GM18505 (cell line): Measurements from ENCODE around the gene SLMAP.
"Not testable (repeated sequence)": the region's sequence is repeated elsewhere in the genome, so short reads cannot be mapped to it uniquely, and the experiment has no call there.

Experiments used
- ATAC-seq: cut with Tn5 transposase; IDR thresholded peaks from one replicate; pipeline ENCODE4 v1.9.1; 2021; ENCODE audit not compliant: unreplicated experiment
- POLR2A ChIP-seq: IDR thresholded peaks from 4 replicates; pipeline ENCODE4 v1.6.1; 2011; ENCODE audit warnings: borderline replicate concordance; ENCODE audit not compliant: insufficient read depth, insufficient read length; ENCODE audit errors: extremely low read depth

The SLMAP gene

DNA sequence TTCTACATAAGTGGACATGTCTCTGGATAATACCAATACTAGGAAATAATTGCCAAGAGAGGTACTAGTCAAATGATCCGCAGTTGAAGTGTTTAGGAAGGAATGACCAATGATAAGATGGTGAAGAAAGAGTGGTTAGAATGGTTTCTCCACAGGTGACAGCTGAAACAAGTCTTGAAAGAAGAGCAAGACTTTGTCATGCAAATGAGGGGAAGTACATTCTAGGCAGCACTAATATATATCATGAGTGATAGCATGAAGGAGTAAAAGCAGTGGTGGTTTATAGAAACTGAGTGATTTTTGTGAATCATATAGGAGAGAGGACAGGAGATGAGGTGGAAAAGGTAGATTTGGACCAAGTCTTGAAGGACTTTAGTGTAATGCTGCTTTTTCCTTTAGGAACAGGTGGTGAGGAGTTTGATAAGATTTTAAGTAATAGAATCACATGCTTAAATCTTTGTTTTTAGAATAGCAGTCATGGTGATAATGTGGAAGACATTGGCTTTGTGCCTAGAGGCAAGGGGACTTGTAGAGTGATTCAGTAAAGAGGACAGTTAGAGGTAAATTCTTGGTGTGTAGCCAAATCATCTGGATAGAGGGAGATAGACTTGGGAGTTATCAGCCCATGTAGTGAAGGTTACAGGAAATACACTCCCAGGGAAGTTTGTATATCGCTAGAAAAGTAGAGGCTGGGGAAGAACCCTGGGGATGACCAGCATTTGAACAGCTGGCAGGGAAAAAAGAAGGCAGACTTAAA, 31.9 kb downstream of the SLMAP start:
- ATAC-seq = peak; percentile 83
- no peak for TF ChIP-seq POLR2A

DNA sequence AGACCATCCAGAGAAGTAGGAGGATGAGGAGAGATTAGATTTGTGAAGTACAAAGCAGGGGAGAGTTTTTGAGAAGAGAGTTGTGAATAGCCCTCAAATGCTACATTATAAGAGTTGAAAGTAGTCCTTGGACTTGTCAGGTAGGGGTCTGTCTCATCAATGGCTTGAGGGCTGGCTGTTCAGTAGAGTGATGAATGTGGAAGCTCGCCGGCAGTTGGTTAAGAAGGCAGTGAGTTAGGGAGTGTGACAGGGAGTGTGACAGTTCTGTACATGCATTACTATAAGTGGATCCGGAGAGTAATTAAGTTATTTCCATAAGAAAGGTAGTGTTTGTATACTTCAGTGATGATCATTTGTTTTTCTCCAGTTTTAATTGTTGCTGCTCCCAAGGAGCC, 32.5 kb downstream of the SLMAP start:
- no peak for TF ChIP-seq POLR2A
- ATAC-seq = no peak

DNA sequence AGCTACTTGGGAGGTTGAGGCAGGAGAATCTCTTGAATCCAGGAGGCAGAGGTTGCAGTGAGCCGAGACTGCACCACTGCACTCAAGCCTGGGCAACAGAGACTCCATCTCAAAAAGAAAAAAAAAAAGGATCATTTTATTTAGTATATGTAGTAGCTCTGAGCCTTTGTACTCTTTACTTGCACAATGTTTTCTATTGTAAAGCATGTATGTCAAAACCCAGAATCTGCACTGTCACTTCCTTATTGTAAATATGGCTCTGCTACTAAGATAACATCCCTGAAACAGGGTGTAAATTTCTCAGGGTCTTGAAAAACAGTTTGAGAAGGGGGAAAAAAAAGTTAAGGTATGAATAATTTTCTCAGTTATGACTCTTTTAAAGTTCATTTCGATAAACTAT, 35.1 kb downstream of the SLMAP start:
- ATAC-seq = no peak
- TF ChIP-seq POLR2A = no peak

DNA sequence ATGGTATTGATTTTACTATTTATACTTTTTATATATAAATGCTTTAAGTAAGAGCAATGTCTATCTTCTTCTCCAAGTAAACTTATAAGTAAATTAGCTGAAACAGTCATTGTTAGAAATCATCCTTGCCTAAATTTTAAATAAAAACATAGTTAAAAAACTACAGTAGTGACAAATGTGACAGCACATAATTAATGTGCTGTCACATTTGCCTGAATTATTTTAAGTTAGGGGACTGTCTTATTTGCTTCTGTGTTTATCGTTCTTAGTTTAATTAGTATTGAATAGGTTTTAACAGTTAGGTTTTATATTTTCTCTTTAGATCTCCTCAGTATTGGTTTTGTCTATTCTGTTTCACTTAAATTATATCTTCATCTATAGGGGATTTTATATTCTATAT, 36.1 kb downstream of the SLMAP start:
- ATAC-seq = no peak
- no peak for TF ChIP-seq POLR2A

DNA sequence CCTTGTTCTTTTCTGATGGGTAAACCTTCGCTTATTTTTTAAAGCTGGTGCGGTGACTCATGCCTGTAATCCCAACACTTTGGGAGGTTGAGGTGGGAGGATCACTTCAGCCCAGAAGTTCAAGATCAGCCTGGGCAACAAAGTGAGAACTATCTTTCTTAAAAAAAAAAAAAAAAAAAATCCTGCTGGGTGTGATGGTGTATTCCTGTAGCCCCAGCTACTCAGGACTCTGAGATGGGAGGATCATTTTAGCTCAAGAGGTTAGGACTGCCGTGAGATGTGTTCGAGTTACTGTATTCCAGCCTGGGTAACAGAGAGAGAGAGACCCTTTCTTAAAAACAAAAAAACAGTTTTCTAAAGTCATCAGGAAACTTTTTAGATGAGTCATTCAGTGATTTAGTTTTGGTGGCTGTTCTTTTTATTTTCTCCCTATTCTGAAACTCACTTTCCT, 37.7 kb downstream of the SLMAP start:
- ATAC-seq = no peak
- no peak for TF ChIP-seq POLR2A

DNA sequence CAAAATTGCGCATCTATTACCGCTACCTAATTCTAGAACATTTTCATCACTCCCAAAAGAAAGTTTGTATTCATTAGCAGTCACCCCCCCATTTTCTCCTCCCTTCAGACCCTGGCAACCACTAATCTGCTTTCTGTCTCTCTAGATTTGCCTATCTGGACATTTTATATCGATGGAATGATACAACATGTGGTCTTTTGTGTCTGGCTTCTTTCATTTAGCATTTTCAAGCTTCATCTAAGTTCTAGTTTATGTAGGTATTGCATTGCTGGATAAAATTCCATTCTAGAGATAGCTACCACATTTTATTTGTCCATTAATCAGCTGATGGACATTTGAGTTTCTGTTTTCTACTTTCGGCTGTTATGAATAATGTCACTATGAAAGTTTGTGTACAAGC, 38.4 kb downstream of the SLMAP start:
- no peak for ATAC-seq
- TF ChIP-seq POLR2A = no peak

DNA sequence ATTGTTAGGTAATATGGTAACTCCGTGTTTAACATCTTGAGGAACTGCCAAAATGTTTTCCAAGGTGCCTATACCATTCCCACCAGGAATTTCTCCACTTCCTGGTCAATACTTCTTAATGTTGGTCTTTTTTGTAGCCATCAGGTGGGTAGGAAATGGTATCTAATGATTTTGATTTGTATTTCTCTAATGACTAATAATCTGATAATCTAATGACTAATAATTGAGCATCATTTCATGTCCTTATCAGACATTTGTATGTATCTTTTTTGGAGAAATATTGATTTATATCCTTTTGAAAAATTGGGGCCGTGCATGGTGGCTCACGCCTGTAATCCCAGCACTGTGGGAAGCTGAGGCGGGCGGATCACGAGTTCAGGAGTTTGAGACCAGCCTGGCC, 38.8 kb downstream of the SLMAP start:
- no peak for ATAC-seq
- TF ChIP-seq POLR2A = no peak

DNA sequence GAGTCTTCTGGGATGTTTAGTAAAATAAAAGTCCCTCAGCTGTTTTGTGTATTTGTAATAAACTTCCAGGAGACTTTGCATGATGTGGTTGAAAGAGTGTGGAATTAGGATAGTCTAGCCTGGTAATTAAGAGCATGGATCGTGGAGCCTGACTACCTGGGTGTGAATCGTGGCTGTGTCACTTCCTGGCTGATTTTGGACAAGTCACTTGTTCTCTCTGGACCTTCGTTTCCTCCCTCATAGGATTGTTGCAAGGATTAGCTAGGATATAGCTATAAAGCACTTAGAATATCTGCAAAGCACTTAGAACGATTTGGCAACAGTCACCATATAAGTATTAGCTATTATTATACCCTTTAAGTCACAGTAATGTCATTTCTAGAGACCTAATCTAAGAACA, 40.2 kb downstream of the SLMAP start:
- no peak for ATAC-seq
- TF ChIP-seq POLR2A = no peak

DNA sequence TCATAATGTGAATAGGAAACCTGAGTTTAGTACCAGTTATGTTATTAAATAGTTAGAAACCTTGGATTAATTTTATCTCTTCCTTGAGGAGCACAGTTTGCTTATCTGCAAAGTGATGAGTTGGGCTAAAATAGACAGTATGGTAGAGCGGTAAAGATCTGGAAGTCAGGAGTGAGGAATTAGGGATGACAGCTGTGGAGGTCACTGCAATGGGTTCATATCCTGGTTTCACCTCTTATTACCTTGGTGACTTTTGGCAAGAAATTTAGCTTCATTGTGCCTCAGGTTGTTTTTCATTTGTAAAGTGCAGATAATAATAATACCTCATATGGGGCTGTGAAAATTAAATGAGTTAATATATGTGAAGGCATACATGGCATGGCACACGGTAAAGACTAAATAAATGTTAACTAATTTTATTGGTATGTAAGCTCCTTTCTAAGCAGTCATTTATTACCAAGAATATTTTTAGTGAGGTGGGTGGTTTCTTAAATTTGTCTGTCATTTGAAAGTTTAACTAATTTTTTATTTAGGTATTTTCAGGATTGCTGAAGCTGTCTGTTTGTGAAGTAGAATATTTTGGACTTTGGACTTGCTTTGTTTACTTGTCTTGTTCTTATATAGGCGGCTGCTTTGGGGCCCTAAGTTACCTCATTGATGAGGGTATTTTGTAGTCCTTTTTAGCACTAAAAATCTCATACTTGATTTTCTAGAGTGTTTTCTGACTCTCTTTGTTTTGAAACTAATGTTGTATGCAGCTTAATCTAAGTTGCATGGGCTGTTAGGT, 41.8 kb downstream of the SLMAP start:
- no peak for TF ChIP-seq POLR2A
- no peak for ATAC-seq

DNA sequence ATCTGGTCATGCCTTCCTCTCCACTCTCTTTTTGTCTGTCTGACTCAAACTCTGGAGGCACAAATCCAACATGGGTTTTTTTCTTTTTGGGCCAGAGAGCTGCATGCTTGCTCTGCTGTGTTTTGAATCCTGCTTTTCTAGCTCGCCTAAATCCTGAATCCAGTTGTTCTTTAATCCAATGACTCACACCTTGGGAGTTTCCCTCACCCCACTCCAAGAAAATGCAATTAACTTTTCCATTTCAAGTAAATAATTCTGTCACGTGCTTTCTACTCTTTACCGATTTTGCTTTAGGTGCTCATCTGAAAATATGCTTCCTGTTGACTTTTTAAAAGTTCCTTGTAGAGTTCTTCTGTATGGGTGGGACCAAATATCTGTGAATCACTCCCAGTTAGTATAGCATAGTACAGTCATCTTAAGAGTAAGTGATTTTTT, 47.6 kb downstream of the SLMAP start:
- no peak for TF ChIP-seq POLR2A
- no peak for ATAC-seq

DNA sequence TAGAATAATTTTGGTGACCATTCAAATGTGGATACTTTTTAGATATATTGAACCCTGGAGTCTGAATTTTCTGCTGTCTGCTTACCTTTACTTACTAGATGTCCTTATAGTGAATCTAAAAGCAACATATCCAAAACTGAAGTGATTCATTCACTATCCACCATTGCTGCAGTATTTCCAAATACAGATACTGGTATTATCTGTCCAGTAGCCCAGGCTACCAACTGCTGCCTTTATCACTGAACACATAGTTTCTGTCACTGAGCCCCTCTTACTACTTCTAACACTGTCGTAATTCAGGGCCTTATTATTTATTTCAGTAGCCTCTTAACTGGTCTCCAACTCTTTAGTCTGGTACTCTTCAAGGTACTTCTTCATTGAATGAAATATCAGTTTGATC, 49.2 kb downstream of the SLMAP start:
- ATAC-seq = no peak
- no peak for TF ChIP-seq POLR2A

DNA sequence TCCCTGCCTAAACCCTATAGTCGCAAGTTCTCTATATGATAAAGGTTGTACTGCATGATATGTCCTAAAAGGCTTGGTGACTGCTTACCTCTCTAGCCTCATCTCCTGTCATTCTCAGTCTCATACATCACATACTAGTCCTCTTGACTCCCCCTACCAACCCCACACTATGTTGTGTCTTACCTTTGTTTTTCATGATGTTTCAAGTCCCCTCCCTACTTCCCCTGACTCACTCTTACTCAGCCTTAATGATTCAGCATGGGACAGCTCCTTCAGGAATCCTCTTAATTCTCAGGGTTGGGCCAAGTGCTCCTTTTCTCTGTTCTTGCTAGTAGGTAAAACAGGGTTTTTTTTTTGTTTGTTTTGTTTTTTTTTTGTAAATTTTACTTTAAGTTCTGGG, 49.6 kb downstream of the SLMAP start:
- ATAC-seq = no peak
- TF ChIP-seq POLR2A = no peak

DNA sequence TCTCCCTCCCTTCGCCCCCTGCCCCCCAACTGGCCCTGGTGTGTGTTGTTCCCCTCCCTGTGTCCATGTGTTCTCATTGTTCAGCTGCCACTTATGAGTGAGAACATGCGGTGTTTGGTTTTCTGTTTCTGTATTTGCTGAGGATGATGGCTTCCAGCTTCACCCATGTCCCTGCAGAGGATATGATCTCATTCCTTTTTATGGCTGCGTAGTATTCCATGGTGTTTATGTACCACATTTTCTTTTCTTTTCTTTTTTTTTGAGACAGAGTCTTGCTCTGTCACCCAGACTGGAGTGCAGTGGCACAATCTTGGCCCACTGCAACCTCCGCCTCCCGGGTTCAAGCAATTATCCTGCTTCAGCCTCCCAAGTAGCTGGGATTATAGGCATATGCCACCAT, 50.1 kb downstream of the SLMAP start:
- ATAC-seq = not testable (repeated sequence)

DNA sequence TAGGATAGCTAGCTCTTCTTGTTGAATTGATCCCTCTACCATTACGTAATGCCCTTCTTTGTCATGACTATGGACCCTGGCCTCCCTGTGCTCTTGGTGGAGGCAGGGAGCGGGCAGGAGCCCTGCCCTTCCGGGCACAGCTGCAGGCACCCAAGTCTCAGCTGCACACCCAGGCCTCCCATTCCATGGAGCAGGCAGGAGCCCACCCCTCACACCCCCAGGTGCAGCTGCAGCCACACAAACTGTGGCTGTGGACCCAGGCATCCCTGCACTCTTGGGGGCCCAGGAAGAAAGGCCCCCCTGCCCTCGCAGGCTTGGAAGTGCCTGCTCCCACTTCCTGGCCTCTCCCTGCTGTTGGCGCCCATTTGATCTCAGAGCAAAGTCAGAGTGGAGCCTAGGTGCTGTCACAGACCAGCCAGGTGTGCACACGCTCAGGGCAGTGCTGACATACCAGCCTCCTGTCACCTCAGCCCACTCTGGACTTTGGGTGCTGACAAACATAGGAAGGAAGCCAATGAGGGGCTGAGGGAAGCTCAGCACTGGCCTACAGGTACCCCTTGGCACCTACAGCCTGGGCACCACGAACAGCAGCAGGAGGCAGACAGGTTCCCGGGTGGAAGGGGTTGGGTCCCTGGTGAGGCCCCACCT, 53.0 kb downstream of the SLMAP start:
- TF ChIP-seq POLR2A = no peak
- no peak for ATAC-seq
